ENCODE results near the gene RLBP1. TPM values are rescaled to one million over a fixed set of nuclear protein-coding genes. Genes with fewer than 3 reads are reported as not detected.

RLBP1 gene
- polyA plus RNA-seq, 3 donors = not detected

DNA sequence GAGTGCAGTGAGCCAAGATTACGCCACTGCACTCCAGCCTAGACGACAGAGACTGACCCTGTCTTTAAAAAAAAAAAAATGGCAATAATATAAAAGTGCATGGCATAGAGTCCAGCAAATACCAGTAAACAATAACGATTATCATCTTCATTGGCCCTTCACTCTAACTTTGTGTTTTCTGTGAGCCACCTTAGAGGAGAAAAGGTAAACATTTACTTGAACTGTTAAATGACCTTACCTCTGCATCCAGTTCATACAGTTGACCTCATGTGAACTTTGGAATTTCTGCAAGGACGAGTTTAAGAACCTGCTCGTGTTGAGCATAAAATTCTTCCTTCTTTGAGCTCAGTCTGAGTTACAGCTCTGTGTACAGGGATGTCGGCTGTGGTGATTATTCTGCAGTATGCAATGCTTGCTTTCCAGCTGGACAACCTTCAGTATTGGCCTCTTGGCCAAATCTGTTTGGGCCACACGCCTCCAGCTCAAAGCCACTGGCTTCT lies 56.6 kb downstream of the RLBP1 start:
- H3K27ac ChIP-seq (ENCODE audit: low read depth, low read length) = no peak overlapping the region
- 29 to 65% (median 63%) methylated on average over 7 of the region's 7 CpGs for WGBS, 3 donors

DNA sequence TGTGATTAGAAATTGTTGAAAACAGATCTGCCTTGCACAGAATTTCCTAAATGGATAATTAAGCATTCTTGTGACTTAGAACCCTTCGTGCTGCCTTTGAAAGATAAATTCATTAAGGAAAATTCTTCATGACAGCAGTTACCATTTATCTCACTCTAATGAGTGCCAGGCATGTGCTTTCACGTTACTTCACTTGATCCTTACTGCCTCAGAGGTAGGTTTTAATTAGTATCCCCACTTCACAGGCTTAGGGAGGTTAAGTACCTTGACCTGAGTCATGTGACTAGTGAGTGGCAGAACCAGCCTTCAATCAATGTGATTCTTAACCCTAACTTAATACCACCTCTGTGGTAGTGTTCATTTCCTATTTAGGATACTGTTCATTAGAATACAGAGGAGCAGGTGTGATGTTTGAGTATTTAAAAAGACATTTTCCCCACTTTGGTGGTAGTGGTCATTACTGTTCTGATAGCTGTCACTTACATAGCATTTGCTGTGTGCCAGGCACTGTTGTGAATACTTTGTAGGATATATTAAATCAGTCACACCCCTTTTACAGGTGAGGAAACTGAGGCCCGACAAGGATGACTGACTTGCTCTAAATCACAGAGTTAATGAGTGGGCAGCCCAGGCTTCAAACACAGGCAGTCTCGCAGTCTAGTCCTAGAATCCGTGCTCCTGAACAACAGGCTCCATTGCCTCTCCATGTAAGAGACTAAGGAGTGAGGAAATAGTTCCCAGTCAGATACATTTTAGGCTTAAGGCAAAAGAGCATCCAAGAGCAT lies 57.9 kb downstream of the RLBP1 start:
- no peak overlapping the region for H3K27ac ChIP-seq (ENCODE audit: low read depth, low read length)
- 77 to 95% (median 92%) methylated on average over 5 of the region's 5 CpGs for WGBS, 3 donors

DNA sequence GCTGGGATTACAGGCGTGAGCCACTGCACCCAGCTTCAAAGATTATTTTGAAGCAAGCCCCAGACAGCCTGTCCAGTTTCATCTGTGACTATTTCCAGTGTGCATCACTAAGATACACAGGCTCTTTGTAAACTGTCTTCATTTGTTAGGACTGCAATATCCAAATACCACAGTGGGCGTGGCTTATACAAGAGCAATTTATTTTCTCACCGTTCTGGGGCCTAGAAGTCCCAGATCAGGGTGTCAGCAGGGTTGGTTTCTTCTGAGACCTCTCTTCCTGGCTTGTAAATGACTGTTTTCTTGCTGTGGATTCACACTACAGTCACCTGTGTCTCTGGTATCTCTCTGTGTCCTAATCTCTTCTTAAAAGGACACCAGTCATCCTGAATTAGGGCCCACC lies 59.7 kb downstream of the RLBP1 start:
- no peak overlapping the region for H3K27ac ChIP-seq (ENCODE audit: low read depth, low read length)
- WGBS, 3 donors = 74 to 81% (median 77%) methylated on average over 3 of the region's 3 CpGs

Other genes with a start within 250 kb of the RLBP1 start
- gene ABHD2, start 133.1 kb downstream of the RLBP1 start, polyA plus RNA-seq = 10 to 100 TPM in 2 of 3 donors, 1 to 10 TPM in 1; 4.7 to 28.5 (median 13.4) TPM
- gene FANCI, start 22.4 kb upstream of the RLBP1 start, polyA plus RNA-seq = 1 to 10 TPM; 1.5 to 2.5 (median 1.6) TPM
- 10 to 100 TPM; 19.6 to 44.8 (median 31.3) TPM for gene POLG, start 113.2 kb upstream of the RLBP1 start, polyA plus RNA-seq